GM18505 (cell line): ENCODE data around the gene ZNF25.
"Not testable (repeated sequence)": the region's sequence is repeated elsewhere in the genome, so short reads cannot be mapped to it uniquely, and the experiment has no call there.

Source experiments
- ATAC-seq: cut with Tn5 transposase; IDR thresholded peaks from one replicate; pipeline ENCODE4 v1.9.1; 2021; ENCODE audit not compliant: unreplicated experiment
- POLR2A ChIP-seq: IDR thresholded peaks from 4 replicates; pipeline ENCODE4 v1.6.1; 2011; ENCODE audit warnings: borderline replicate concordance; ENCODE audit not compliant: insufficient read depth, insufficient read length; ENCODE audit errors: extremely low read depth

ZNF25 gene

DNA sequence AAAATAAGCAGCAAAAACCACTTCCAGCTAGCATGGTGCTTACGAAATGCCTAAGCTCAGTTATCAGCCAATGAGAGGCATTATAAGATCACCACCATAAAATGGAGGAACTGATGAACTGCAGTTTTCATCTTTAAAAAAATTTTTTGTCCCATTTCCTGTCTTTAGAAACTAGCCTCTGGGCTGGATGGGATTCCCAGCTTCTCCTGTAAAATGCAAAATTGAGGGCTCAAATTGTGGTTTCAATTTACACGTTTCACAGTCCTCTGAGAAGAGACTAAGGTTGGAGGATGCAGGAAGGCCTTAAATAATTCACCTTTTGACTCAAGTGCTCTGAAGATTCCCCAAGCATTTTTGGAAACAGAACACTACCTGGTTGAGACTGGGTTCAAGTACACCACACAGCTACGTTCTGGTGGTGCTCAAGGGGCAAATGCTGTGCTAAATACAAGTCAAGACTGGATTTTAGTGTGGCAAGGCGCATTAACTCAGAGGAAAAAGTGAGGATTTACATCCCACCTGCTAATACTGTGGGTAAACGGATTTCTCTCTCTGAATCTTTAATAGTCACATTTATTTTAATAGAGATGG is 951 bp downstream of the ZNF25 start:
- no peak for ATAC-seq
- no peak for TF ChIP-seq POLR2A

DNA sequence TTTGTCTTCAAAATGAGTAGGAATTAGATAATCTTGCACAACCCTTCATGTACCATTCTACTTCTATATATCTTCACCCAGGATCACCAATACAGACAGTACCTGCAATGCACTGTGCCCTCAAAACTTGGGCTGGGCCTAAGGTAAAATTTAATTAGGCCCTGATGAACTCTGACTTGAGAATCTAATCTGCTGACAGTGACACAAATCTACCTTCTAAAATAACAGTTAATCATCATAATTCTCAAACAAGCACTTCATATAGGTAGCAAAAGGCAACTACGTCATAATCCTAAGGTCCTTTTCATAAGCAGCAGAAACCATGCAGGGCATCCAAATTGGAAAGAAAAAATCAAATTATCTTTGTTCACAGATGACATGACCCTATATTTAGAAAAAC is 4.1 kb downstream of the ZNF25 start:
- TF ChIP-seq POLR2A: no peak
- no peak for ATAC-seq

DNA sequence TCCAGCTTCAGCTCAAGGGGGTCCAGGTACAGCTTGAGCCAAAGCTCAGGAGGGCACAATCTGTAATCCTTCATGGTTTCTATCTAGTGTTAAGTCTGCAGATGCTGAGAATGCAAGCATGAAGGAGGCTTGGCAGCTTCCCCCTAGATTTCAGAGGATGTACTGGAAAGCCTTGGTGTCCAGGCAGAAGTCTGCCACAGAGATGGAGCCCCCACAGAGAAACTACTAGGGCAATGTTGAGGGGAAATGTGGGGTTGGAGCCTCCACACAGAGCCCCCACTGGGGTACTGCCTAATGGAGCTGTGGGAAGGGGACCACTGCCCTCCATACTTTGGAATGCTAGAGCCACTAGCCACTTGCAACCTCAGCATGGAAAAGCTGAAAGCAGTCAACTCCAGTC is 11.4 kb downstream of the ZNF25 start:
- ATAC-seq: no peak
- no peak for TF ChIP-seq POLR2A

DNA sequence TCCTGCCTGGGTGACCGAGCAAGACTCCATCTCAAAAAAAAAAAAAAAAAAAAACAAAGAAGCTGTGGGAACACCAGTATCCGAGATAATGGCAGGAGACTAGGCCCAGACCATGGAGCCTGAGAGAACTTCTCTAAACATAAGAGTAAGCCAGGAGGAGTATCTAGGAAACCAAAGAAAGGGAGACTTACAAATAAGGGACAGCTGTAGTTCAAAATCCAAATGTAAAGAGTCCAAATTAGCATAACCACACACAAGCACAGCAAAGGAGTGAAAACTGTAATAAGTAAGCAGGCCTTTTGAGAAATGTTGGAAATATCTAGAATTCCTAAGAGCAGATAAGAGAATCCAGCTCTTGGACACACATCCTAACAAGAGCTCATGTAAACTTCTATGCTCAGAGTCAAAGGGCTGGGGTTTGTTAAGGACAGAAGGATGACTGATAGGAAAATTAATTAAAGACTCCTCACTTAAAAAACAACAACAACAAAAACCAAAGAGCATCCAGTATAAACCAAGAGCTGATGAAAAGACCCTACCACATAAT is 15.8 kb downstream of the ZNF25 start:
- TF ChIP-seq POLR2A: no peak

DNA sequence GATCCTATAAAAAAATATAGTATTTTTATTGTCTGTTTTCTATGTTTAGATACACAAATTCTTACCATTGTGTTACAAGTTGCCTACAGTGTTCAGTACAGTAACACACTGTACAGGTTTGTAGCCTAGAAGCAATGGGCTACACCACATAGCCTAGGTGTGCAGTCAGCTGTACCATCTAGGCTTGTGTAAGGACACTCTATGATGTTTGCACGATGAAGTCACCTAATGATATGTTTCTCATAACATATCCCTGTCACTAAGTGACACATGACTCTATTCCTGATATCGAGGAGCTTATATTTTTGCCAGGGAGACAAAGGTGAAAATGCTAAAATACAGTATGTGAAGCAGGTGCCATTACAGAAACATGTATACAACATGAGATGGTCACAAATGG is 18.6 kb downstream of the ZNF25 start:
- no peak for TF ChIP-seq POLR2A
- no peak for ATAC-seq

More for the DNA sequence above, 15.8 kb downstream of the ZNF25 start:
- no peak for ATAC-seq

DNA sequence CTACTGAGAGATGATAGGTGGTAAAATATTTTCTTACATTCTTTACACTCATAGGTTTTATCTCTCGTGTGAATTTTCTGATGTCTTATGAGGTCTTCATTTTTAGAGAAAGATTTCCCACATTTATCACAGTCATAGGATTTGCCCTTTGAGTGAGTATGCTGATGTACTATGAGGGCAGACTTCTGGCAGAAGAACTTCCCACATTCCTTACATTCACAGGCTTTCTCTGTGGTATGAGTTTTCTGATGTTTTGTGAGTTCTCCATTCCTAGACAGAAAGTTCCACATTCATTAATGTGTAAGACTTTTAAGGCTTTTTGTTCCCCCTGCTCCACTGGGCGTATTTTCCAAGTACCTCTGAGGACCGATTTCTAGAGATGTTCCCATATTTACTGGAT is 23.5 kb downstream of the ZNF25 start:
- no peak for ATAC-seq
- TF ChIP-seq POLR2A: no peak

DNA sequence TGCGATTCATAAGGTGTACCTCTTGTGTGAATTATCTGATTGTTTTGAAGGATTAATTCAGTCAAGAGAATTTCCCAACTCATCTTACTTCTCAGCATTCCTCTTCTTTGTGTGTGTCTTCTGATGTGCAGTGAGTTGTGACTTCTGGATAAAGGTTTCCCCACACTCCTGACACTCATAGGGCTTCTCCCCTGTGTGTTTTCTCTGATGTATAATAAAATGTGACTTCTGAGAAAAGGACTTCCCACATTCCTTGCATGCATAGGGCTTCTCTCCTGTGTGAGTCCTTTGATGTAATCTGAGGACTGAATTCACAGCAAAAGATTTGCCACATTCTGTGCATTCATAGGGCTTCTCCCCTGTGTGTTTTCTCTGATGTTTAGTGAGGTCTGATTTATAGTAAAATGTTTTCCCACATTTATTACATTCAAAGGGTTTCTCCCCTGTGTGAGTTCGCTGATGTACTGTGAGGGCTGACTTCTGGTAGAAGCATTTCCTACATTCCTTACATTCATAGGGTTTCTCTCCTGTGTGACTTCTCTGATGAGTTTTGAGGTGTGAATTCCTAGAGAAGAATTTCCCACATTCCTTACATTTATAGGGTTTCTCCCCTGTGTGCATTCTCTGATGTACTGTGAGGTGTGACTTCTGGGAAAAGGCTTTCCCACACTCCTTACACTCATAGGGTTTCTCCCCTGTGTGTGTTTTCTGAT is 24.2 kb downstream of the ZNF25 start:
- ATAC-seq: no peak
- TF ChIP-seq POLR2A: no peak

DNA sequence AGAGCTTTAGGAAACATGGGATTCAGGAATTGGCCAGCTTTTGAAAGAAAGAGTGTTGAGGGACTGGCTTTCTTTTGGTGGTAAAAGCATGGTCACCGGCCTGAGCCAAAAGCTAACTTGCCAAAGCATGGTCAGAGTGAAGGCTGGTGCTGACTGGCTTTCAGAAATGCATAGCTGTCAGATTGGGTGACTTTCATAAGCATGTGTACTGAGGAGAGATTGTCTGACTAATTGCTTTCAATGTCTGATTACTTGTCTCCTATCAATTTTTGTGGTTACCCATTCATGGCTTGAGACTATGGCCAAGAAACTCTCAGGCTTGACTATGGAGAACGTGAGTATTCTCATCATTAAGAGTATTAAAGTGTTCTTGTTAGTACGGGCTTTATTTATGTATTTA is 28.2 kb downstream of the ZNF25 start:
- ATAC-seq: no peak

DNA sequence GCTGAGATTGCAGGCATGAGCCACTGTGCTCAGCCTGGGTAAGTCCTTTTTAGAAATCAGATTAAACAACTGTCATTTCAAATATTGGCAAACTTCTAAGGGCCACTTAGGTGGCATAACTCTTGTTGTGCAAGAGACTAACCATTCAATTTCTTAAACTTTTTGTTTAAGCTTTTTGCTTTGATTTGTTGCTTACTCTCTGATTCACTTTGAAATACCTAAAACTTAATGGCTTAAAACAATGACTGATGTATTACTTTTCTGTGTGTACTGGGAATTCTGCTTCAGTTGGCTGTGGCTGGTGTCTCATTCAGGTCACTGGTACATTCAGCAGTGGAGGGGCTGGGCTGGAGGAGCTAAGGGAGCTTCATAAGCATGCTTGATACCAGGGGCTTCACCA is 28.9 kb downstream of the ZNF25 start:
- ATAC-seq: no peak
- no peak for TF ChIP-seq POLR2A

More for the DNA sequence above, 28.2 kb downstream of the ZNF25 start:
- TF ChIP-seq POLR2A: no peak

DNA sequence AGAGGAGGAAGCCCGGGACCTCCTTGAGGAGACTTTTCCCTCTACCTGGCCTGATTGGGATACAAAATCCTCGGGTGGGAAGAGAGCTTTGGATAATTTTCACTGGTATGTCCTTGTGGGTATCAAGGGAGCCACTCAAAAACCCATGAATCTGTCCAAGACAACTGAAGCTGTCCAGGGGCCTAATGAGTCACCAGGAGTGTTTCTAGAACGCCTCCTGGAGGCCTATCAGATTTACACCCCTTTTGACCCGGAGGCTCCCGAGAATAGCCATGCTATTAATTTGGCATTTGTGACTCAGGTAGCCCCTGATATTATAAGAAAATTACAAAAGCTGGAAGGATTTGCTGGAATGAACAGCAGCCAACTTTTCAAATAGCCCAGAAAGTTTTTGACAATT is 38.6 kb downstream of the ZNF25 start:
- TF ChIP-seq POLR2A: no peak
- ATAC-seq: no peak

DNA sequence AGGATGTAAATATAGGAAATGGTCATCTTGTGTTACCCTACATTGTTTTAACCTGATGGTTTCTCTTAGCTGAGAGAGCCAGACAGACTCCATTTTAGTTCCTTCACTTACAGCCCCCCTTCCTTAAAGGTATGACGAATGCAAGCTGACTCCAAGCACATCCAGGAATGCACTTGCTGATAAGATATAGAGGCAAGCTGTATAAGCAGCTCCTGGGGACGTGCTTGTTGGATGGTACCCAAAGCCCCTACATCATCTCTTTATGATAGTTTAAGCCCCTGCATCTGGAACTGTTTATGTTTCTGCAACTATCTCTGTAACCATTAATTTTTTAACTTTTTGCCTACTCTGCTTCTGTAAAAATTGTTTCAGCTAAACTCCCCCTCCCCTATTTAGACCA is 41.7 kb downstream of the ZNF25 start:
- no peak for TF ChIP-seq POLR2A
- no peak for ATAC-seq

DNA sequence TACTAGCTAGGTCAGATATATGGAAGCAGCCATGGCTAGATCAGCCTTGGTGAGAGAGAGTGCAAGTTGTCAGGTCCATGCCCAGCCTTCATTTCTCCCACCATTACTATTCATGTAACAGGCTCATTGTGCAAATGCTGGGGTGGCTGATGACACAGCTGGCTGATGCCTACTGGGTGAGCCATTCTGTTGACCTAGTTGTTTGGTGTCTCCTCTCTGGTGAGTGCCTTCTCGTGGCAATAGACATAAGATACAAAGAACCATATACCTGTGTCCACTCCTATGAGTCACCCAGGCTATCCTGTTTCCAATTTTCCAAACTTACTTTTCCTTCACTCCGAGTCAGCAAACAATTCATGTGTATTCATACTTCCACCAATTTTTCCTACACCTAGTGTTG is 46.0 kb downstream of the ZNF25 start:
- no peak for ATAC-seq

DNA sequence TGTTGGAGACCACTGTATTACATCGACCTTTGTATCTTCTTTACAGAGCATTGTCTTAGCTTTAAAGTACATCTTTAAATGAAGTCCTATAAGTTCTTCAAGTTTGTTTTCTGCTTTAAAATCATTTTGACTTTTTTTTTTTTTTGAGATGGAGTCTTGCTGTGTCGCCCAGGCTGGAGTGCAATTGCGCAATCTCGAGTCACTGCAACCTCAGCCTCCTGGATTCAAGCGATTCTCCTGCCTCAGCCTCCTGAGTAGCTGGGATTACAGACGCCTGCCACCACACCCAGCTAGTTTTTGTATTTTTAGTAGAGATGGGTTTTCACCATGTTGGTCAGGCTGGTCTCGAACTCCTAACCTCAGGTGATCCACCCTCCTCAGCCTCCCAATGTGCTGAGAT is 68.3 kb downstream of the ZNF25 start:
- not testable (repeated sequence) for ATAC-seq

More for the DNA sequence above, 46.0 kb downstream of the ZNF25 start:
- TF ChIP-seq POLR2A: no peak

DNA sequence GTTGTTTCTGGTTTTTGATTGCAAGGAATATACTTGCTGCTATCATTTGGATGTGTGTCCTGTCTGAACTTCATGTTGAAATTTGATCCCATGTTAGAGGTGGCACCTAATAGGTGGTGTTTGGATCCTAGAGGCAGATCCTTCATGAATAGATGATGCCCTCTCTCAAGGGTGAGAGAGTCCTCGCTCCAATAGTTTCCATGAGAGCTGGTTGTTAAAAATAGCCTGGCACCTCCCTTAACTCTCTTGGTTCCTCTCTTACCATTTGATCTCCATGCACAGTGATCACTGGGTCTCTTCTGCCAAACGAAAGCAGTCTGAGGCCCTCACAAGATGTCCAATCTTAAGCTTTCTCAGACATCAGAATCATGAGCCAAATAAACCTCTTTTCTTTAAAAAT is 70.1 kb downstream of the ZNF25 start:
- no peak for ATAC-seq
- TF ChIP-seq POLR2A: no peak
